Lower leg skin (tissue), 3 donors: ENCODE results near the gene GPC3.

Source experiments
- POLR2A ChIP-seq, 2 donors: fragments of 450-650 bp; IDR thresholded peaks; one replicate each; pipeline ENCODE4 v1.6.1; 2016 to 2017; ENCODE audit warnings: antibody characterized with exemption in 2 of 2, mild to moderate bottlenecking in 1 of 2, moderate library complexity in 1 of 2
- TF ChIP-seq, protein P1 (sequence below), 3 donors: fragments of 450-650 bp; IDR thresholded peaks; one replicate each; pipeline ENCODE4 v1.5.1; 2016; ENCODE audit warnings: antibody characterized with exemption in 3 of 3, mild to moderate bottlenecking in 3 of 3, moderate library complexity in 2 of 3

DNA sequence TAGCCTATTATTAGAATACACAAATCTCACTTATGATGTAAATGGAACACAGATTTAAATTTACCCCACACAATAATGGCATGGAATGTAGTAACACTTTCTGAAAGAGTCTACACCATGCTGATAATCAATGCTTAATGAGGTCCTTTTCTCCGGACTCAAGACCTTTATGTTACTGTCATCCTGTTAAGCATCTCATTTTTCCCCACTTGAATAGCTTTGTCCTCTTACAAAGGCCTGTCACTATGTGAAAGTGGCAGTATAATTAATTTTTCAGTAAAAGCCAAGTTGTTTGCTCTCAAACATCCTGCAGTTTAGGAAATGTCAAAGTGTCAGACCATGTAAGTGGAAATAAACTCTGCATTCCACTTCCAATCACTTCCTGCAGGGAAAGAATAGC is 96.4 kb downstream of the GPC3 start:
- TF ChIP-seq, protein P1, sequence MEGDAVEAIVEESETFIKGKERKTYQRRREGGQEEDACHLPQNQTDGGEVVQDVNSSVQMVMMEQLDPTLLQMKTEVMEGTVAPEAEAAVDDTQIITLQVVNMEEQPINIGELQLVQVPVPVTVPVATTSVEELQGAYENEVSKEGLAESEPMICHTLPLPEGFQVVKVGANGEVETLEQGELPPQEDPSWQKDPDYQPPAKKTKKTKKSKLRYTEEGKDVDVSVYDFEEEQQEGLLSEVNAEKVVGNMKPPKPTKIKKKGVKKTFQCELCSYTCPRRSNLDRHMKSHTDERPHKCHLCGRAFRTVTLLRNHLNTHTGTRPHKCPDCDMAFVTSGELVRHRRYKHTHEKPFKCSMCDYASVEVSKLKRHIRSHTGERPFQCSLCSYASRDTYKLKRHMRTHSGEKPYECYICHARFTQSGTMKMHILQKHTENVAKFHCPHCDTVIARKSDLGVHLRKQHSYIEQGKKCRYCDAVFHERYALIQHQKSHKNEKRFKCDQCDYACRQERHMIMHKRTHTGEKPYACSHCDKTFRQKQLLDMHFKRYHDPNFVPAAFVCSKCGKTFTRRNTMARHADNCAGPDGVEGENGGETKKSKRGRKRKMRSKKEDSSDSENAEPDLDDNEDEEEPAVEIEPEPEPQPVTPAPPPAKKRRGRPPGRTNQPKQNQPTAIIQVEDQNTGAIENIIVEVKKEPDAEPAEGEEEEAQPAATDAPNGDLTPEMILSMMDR (IDR thresholded peaks at IDR 0.05): no peak
- TF ChIP-seq POLR2A (IDR thresholded peaks at IDR 0.05): no peak
